Non-pigmented ciliary epithelial cell (primary cell): ENCODE measurements around the gene RPS6KB1.
A peak's percentile ranks its signal among the peaks of the same experiment; 100 is the strongest.
"Not testable (repeated sequence)": the region's sequence is repeated elsewhere in the genome, so short reads cannot be mapped to it uniquely, and the experiment has no call there.

ENCODE experiments used
- DNase-seq: peaks from one replicate; pipeline ENCODE4 v3.0.0-alpha.2; 2010; ENCODE audit warnings: low read depth

RPS6KB1 gene

DNA sequence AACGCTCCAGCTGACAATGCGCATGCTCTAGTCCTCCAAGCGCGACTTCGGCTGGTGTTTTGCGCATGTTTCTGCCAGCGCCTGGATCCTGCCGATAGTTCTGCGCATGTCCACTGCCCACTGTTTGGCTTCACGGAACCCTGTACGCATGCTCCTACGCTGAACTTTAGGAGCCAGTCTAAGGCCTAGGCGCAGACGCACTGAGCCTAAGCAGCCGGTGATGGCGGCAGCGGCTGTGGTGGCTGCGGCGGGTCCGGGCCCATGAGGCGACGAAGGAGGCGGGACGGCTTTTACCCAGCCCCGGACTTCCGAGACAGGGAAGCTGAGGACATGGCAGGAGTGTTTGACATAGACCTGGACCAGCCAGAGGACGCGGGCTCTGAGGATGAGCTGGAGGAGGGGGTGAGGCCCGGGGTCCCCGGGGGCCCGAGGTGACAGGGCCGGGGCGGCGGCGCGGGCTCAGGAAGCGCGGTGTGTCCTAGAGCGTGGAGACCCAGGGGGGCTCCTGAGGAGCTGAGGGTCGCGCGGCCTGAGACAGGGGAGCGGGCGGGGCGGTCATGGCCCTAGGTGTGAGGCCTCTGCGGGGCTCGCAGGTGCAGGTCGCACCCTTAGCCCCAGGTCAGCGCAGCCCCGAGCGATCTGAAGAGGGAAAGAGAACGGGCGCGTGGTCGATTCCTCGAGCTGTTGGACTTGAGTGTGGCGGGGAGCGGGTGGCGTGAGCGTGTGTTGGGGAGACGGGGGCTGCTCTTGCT, at the start of gene RPS6KB1, which contains the start of gene TUBD1:
Gene RPS6KB1 (plus strand): TSS at position 198 of the 752 bp plus-strand sequence. CDS start 64 bp downstream, at position 262.
Gene TUBD1 (minus strand): TSS at position 20 of the 752 bp plus-strand sequence. CDS start 1,941 bp downstream, outside the sequence.
- DNase-seq, result peak; percentile 98

DNA sequence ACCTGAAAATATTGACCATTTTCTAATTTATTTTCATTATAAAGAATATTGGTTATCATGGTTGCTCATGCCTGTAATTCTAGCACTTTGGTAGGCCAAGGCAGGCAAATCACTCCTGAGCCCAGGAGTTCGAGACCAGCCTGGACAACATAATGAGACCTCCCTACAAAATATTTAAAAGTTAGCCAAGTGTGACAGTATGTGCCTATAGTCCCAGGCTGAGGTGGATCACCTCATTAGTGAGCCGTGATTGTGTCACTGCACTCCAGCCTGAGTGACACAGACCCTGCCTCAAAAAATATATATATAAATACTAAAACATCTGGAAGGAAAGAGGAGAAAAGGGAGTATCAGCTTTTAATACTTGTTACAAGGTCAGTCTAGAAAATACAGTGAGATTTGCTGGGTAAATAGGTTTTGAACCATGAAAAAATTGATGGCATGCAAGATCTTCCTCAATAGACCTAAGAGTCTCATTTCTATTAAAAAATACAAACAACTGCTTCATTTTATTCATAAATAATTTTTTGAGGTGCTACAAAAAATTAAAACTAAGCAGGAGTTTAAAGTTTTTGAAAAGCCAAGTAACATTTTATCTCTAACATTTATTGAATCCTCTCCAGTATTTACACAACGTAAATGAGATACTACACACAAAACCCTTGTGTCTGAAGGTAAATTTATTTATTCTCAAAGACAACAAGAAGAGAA, 47.9 kb upstream of the RPS6KB1 start:
- no peak for DNase-seq

DNA sequence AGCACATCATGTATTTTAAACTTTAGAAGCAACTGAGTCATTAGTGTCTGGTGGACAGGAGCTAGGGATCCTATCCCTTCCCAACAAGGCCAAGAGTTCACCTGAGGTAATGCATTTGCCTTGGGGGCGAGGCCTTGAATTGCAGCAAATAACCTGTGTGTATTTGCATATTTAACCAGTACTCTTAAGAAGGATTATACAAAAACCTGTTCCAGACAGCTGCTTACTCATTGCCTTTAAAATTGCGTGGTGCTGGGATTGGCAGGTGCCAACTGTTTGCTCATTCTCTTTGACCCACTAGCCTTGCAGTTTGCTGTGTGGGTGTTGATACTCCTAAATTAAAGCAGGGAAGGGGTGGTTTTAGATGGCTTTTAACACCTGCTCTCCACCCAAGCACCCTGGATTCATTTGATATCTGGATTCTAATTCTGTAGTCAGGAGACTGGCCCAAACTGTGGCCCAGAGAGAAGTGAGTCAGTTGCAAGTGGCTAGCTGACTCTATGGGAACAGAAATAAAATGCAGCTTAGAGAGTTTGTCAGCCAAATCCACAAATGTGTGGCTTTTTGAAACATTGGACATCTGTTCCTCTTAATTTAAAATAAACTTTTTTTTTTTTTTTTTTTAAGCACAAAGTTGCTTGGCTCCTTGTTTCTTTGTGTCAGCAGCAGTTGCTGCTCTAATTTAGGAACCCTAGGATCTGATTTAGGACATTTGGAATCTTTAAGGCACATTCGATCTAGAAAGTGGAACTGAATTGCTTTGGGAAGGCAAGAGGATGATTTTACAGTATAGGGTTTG, 47.1 kb upstream of the RPS6KB1 start:
- DNase-seq, result no peak

DNA sequence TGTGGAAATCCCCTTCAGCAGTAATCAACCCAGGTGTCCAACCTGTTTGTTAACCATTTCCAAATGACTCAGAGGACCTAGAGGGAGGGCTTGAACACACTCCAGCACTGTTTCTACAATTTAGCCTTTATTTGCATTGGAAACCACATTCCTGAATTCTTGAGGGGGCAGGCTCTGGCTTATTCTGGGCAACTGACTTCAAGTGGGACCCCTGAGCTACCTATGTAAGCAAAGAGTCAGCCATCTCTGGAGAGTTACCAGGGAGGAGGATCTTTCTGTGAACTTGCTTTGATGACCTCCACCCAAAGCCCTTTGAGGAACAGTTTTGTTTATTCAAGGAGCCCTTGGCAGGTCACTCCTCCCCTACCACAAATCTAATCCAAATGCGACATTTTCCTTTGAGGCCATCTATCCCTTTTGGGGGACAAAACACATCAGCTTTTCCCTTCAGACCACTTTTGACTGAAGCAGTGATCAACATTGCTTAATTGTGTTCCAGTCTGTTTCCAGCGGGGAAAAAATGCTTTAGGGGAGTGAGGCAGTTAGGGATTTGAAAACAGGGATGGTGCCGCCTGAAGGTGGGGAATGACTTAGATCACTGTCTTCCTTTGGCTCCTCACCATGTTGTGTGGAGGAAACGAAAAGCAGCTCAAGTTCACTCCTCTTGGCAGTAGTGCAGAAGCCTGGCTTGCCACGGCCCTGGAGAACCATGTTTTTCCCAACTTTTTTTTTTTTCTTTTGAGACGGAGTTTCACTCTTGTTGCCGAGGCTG, 46.3 kb upstream of the RPS6KB1 start:
- no peak for DNase-seq

DNA sequence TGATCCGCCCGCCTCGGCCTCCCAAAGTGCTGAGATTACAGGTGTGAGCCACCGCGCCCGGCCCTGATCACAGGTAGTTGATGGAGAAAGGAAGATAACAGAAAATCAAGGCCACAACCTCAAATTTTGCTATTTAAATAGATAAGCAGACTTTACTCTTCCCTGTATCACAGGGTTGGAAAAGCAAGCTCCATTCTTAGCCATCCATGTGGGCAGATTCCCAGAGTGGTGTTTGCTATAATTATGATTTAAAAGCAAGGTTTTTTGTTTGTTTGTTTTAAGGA, 44.6 kb upstream of the RPS6KB1 start:
- DNase-seq, result no peak

DNA sequence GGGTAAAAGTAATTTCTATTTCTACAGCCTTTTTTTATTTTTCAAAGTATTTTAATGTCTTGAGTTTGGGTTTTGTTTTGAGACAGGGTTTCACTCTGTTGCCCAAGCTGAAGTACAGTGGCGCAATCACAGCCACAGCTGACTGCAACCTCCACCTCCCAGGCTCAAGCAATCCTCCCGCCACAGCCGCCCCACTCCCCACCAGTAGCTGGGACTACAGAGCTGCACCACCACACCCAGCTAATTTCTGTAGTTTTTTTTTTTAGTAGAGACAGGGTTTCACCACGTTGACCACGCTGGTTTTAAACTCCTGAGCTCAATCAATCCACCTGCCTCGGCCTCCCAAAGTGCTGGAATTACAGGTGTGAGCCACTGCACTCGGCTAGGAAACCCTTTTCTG, 44.1 kb upstream of the RPS6KB1 start:
- no peak for DNase-seq

DNA sequence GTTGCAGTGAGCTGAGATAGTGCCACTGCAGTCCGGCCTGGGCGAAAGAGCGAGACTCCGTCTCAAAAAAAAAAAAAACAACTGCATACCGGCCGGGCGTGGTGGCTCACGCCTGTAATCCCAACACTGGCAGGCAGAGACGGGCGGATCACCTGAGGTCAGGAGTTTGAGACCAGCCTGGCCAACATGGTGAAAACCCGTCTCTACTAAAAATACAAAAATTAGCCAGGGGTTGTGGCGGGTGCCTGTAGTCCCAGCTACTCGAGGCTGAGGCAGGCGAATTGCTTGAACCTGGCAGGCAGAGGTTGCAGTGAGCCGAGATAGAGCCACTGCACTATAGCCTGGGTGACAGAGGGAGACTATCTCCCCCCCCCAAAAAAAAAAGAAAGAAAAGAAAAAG, 42.6 kb upstream of the RPS6KB1 start:
- not testable (repeated sequence) for DNase-seq

DNA sequence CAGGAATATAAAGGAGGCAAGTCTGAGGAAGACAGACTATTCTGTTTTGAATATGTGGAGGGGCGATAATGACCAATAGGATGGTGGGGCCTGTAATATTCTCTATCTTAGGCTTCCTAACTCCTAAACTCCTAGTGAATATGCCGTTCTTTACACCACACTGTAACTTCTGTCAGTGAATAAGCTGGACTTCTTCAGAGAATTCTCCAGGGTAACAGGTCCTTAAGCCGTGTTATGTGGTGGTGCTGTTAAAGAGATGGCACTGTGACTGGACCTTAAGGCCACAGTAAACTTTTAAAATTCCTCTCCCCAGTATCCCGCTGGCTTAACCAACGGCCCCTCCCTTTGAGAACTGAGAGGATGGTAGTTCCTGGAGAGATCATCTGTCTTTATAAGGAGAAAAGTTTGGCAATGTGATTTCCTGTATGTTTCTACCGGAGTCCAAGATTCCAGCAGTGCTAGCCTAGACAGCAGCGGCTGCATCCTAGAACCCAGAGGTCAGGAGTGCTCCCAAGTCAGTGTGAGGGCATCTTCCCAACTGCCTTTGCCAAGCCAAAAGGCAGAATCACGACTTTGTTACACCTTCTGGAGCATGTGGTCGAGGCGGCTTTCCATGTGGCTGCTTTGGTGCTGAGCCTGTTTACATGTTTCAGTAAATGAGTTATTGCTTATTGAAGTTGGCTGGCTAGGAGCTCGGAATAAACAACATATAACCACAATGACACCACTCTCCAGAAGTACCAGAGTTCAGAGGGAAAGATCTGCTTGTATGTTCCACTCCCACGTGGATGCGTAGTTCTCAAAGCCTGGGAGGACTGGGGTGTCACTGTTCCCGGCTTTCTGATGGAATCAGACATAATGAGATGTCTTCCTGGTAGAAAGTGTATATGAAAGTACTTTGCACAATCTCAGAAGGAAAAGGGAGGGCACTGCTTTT, 41.2 kb upstream of the RPS6KB1 start:
- peak; percentile 80 for DNase-seq

DNA sequence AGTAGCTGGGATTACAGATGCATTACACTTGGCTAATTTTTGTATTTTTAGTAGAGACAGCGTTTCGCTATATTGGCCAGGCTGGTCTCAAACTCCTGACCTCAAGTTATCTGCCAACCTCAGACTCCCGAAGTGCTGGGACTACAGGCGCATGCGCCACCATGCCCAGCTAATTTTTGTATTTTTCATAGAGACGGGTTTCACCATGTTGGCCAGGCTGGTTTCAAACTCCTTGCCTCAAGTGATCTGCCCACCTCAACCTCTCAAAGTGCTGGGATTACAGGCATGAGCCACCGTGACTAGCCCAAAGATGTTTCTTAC, 40.1 kb upstream of the RPS6KB1 start:
- DNase-seq, result not testable (repeated sequence)

DNA sequence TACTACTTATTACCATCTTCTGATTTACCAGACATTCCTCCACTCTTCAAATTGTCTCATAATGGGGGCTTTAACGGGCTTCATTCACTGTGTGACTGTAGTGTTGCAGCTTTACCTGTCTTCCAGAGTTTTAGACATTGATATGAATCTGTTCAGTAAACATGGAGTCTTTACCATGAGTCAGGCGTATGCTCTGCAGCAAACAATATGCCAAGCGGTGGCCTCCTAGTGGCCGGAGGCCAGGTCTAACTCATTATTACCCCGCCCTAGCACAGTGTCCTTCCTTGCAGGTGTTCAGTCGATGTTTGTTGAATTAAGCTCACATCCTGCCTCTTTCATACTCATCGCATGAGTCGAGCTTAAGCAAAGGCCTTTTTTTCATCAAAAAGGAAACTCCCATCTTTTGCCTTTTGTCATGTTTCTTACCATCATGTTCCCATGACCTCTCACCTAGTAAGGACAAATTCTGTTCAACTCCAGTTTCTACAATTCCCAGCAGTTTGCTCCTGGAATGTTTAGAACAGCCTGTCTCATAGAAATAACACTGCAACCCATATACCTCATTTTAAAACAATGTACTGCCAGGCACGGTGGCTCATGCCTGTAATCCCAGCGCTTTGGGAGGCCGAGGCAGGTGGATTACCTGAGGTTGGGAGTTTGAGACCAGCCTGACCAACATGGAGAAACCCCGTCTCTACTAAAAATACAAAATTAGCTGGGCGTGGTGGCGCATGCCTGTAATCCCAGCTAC, 39.6 kb upstream of the RPS6KB1 start:
- peak; percentile 95 for DNase-seq

DNA sequence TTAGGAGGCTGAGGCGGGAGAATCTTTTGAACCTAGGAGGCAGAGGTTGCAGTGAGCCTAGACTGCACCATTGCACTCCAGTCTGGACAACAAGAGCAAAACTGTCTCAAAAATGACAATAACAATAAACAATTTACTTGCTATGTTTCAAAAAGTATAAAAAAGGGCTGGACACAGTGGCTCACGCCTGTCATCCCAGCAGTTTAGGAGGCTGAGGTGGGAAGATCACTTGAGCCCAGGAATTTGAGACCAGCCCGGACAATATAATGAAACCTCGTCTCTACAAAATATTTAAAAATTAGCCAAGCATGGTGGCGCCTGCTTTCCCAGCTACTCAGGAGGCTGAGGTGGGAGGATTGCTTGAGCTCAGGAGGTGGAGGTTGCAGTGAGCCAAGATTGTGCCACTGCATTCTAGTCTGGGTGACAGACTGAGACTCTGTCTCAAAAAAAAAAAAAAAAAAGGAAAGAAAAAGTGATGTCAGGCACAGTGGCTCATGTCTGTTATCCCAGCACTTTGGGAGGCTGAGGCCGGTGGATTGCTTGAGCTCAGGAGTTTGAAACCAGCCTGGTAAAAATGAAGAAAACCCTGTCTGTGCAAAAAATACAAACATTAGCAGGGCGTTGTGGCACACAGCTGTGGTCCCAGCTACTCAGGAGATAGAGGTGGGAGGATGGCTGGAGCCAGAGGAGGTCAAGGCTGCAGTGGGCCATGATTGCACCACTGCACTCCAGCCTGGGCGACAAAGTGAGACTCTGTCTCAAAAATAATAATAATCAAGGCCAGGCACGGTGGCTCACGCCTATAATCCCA, 38.8 kb upstream of the RPS6KB1 start:
- not testable (repeated sequence) for DNase-seq

DNA sequence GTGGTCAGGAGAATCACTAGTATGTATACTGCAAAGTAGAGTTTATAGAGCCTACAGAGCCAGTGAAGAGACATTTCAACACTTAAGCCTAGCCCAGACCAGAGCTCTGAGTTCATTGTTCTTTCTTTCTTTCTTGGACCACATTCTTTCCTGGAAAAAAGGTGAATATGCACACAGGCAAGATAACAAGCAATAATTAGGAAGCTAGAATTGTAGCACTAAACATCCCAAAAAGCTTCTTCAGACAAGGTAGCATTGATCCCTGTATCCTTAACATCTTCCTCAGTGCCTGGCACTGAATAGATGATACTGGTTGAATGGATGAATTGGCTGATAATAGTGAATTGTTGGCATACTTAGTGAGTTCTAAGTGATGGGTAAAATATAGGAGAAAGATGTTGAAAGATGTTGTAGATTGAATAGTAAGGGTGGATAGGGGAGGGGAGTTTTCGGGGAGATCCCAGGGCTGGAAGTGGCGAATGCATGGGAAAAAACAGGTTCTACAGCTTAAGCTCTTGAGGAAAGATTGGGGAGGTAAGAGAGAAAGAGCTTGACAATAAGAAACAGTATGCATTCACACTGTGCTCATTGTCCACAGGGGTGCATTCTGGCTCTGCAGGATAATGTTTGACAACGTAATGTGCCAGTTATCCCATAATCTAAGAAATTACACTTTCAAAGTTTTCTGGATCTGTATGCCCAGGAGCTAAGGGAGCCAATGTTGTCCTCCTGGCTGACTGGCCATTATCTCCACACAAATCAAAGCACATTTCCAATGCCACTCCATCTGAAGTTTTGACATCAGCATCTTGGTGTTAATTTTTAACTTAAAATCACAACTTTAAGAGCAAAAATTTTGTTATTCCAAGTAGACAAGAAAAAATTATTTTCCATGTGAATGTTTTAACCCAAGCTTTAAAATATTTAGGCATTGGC, 35.8 kb upstream of the RPS6KB1 start:
- no peak for DNase-seq

DNA sequence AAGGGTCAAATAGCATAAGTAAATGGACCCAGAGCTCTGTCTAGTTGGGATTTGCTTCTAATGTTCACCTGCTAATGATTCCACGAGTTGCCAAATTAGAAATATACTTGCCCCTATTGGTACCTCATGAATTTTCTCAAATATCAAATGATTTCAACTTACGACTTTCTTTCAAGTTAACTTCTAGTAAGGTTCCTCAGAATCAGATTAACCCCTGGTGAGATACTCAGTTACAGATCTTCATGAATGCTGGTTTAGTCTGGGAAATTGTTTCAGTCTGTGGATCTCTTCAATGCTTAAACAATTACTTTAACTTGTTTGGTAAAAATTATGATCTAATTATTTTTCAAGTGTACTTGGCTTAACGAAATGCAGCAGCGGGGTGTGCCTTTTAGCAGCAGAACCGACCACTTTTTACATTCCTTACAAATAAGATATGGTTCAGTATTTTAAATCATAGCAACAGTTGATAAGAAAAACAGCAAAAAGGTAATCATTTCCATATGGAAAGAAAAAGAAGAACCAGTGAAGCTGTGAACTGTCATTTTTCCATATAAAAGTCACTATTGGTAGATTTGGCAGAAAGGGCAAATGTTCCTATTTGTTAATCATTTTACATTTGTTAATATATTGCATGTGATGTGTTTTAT, 34.6 kb upstream of the RPS6KB1 start:
- DNase-seq, result no peak

DNA sequence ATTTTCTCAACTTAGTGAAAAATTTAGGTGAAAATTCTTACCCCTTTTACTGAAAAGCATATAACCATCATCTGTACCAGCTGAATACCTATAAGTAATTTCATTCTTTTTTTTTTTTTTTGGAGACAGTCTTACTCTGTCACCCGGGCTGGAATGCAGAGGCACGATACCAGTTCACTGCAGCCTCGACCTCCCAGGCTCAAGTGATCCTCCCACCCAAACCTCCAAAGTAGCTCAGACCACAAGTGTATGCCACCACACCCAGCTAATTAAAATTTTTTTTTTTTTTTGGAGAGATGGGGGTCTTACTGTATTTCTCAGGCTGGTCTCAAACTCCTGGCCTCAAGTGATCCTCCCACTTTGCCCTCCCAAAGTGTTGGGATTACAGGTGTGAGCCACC, 34.0 kb upstream of the RPS6KB1 start:
- DNase-seq, result no peak

DNA sequence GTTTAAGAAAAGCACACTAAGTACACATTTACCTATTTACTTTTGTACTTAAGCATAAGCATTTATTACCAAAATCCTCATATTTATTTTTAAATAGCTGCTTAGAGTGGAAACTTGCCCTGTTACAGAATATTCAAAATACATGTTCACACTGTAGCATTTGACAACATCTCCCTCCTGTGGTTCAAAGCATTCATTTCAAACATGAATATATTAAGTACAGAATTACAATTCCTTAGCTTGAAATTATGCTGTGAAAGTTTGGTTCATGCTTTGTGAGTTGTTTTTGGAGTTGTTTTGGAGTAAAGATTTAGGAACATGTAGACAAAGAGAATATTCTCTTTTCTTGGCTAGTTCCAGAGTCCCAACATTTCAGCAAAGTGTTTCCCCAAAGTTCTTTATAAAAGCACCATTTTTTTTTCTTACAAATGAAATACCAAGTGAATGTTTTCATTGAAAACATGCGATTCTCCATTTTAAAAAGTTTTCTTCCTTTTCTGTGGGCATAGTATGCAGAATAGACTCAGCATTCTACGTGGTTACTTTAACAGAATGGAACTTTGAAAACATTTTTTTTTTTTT, 33.4 kb upstream of the RPS6KB1 start:
- DNase-seq, result peak; percentile 24

DNA sequence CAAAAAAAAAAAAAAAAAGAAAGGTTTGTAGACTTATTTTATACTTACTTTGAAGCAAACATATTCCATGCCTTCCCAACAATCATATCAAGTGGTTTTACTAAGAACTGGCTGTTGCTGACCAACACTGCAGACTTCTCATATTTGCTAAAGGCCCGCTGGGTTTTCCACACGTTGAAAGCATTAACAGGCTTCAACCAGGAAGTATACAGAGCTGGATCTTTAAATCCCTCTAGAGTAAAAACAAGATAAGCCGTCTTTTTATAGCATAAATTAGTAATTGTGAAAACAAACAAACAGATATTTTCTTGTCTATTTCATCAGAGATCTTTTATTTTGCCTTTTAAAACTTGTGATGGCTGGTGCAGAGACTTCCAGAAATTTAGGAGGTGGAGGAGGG, 29.3 kb upstream of the RPS6KB1 start:
- no peak for DNase-seq

DNA sequence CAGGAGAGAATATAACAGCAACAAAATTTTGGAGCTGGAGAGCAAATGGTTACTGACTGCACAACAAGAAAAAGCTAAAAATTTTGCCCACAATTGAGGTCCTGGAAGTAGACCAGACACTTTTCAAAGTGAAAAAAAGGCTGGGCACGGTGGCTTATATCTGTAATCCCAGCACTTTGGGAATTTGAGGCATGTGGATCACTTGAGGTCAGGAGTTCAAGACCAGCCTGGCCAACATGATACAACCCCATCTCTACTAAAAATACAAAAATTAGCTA, 23.0 kb upstream of the RPS6KB1 start:
- DNase-seq, result no peak

DNA sequence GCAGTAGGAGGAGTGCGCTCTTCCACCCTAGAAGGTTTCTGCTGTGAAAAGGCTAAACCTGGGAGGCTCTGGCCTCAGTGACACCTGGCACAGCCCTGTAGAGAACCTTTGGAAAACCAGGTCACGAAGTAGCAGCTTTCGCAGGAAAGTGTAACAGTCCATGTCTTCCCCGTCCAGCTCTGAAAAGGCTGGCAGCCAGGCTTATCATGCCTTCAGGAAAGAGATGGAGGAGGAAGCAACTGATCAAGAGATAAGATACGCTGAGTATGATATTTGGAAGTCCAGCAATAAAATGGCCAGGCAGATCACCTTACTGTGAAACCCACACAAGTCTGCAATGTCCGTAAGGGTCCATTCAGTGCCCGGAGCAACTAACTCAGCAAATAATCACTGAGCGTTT, 22.4 kb upstream of the RPS6KB1 start:
- DNase-seq, result no peak
